BJ (cell line): ENCODE results near the gene PCDHB3. TPM values are rescaled to one million over a fixed set of nuclear protein-coding genes. Genes with fewer than 3 reads are reported as not detected.
"Not testable (repeated sequence)": the region's sequence is repeated elsewhere in the genome, so short reads cannot be mapped to it uniquely, and the experiment has no call there.

Experiments used
- CTCF ChIA-PET: fragments of 350-600 bp; formaldehyde crosslinking; extraction: SDS; loops from one replicate; lab custom pipeline; 2021; ENCODE audit warnings: antibody characterized with exemption, inconsistent platforms; lab: Yijun Ruan, JAX
- POLR2A ChIA-PET: fragments of 300-600 bp; sonication (Branson Sonifier 250); formaldehyde crosslinking; extraction: SDS; loops from one replicate; lab custom pipeline; 2021; ENCODE audit warnings: antibody characterized with exemption; lab: Charles Lee
- DNase-seq: peaks from one replicate; pipeline ENCODE4 v3.0.0-alpha.2; 2011; ENCODE audit warnings: low read depth
- H3K27me3 ChIP-seq: 2 replicates; pipeline ENCODE4 v1.6.0; 2011; ENCODE audit warnings: low read length; ENCODE audit not compliant: control insufficient read depth, insufficient read depth
- H3K36me3 ChIP-seq: 2 replicates; pipeline ENCODE4 v1.5.1; 2011; ENCODE audit warnings: low read length; ENCODE audit not compliant: control insufficient read depth, insufficient read depth
- H3K4me3 ChIP-seq: 2 replicates; pipeline ENCODE4 v1.5.1; 2011; ENCODE audit warnings: low read depth, mild to moderate bottlenecking, control low read depth, low read length
- CTCF ChIP-seq: IDR thresholded peaks from 2 replicates; pipeline ENCODE4 v1.5.1; 2011; ENCODE audit warnings: low read depth, mild to moderate bottlenecking, control low read depth, inconsistent platforms, low read length, moderate library complexity; ENCODE audit not compliant: insufficient read depth
- polyA plus RNA-seq: library from polyadenylated mRNA; depleted of rRNA; stranded (reverse); fragments of >200 nt; gene quantifications from 2 replicates; pipeline ENCODE4 v1.2.3, GENCODE V29; 2011

The PCDHB3 gene
- polyA plus RNA-seq, 1 experiment, result 0.31 TPM

DNA sequence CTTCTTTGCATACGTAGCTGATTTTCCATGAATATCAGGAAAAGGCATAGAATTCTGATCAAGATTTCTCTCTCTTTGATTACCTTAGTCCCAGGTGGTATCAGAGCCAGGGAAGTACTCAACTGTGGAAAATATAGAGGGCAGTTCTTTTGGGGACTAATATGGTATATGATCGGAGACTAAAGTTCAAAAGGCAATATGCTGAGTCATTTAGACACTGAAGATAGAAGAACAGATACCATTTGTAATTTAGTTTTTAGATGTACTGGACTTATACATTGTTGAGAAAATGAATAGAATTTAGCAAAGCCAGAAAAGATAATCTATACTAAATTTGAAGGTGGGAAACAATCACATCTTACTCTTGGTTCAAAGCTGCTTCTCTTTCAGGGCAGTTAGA lies 5.1 kb downstream of the PCDHB3 start:
- ChIA-PET CTCF (no interaction called here), POLR2A (no interaction called here)
- DNase-seq, result no peak
- Histone ChIP-seq H3K4me3 (no peak overlapping the region), H3K27me3 (no peaks in the 10 kb centered on the region), H3K36me3 (no peaks in the 10 kb centered on the region)
- TF ChIP-seq CTCF, result no peak

DNA sequence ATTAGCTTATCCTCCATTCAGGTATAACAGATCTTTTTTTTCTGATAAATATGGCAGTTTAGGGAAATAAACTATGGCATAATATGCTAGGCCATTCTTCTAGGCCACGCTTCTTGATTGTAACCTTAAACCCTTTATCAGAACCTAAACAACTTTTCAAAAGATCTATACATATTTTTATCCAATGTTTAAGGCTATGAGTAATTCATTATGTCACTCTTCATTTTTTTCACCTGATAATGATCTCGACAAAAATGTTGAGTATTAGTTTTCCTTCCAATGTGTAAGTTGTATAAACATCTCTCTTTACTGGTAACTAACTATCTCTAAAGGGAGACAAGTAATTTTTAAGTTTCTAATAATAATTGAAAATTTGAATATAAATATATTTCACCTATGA lies 19.0 kb downstream of the PCDHB3 start:
- Histone ChIP-seq H3K4me3 (no peak overlapping the region), H3K36me3 (no peaks in the 10 kb centered on the region), H3K27me3 (no peaks in the 10 kb centered on the region; the same call in 1 of the 2 replicates)
- TF ChIP-seq CTCF, result no peak
- no peak for DNase-seq
- CTCF ChIA-PET, result no interaction called here
- POLR2A ChIA-PET, result no interaction called here

GRCh38 chr5:141121563-141121962 lies 21.3 kb downstream of the PCDHB3 start, which contains the start of gene PCDHB4:
PCDHB4 (plus strand) TSS chr5:141121818; CDS start chr5:141121999, 181 bp downstream.
- no peak for DNase-seq
- no peak within 1 kb of the TSS for H3K4me3 ChIP-seq
- H3K27me3 ChIP-seq, result no peaks in the 10 kb centered on the region; the same call in 1 of the 2 replicates
- CTCF ChIA-PET, result no interaction called here
- no peak for TF ChIP-seq CTCF
- H3K36me3 ChIP-seq, result no peaks in the 10 kb centered on the region
- POLR2A ChIA-PET, result no interaction called here

- no peaks in the 10 kb centered on the region for H3K36me3 ChIP-seq
- ChIA-PET CTCF (interaction anchor here (0.8 kb wide), 1 partner anchor 29 kb away, joined by 4 read pairs; the partner anchor contains the start of gene PCDHB6), POLR2A (no interaction called here)
- H3K27me3 ChIP-seq, result no peaks in the 10 kb centered on the region; the same call in 1 of the 2 replicates
- no peak for DNase-seq
- no peak overlapping the region for H3K4me3 ChIP-seq
- TF ChIP-seq CTCF, result no peak
These were observed 21.7 kb downstream of the PCDHB3 start for GRCh38 chr5:141121985-141122384.

DNA sequence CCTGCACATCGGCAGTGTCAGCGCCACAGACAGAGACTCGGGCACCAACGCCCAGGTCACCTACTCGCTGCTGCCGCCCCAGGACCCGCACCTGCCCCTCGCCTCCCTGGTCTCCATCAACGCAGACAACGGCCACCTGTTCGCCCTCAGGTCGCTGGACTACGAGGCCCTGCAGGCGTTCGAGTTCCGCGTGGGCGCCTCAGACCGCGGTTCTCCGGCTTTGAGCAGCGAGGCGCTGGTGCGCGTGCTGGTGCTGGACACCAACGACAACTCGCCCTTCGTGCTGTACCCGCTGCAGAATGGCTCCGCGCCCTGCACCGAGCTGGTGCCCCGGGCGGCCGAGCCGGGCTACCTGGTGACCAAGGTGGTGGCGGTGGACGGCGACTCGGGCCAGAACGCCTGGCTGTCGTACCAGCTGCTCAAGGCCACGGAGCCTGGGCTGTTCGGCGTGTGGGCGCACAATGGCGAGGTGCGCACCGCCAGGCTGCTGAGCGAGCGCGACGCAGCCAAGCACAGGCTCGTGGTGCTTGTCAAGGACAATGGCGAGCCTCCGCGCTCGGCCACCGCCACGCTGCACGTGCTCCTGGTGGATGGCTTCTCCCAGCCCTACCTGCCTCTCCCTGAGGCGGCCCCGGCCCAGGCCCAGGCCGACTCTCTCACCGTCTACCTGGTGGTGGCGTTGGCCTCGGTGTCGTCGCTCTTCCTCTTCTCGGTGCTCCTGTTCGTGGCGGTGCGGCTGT lies 23.3 kb downstream of the PCDHB3 start:
- H3K27me3 ChIP-seq, CTCF ChIA-PET, DNase-seq, H3K36me3 ChIP-seq, H3K4me3 ChIP-seq, POLR2A ChIA-PET: not testable (repeated sequence)

DNA sequence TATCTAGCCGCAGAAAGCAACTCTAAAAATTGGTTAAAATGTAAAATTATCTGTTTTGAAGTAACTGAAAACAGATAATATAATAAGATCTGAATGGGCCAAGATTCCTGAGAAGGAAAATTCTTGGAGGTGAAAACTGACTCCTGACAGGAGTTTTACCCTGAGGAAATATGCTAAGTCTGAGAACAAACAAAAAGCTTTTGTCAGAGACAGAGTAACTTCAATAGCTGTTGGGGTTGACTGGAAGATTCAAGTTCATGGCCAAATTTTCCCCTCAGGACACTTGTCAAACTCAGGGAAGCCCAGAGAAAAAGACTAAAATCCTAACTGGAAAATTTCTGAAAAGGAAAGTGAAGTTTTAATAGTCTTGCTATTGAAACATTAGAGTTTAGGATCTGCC lies 27.0 kb downstream of the PCDHB3 start:
- H3K4me3 ChIP-seq, result no peak overlapping the region
- no peak for TF ChIP-seq CTCF
- DNase-seq, result no peak
- ChIA-PET CTCF (interaction anchor here (0.6 kb wide), 2 partner anchors 18 to 100 kb away, joined by 3 read pairs; no protein-coding TSS in a partner anchor), POLR2A (no interaction called here)
- no peaks in the 10 kb centered on the region for H3K27me3 ChIP-seq
- H3K36me3 ChIP-seq, result no peaks in the 10 kb centered on the region
